Measurements from ENCODE around the gene FOSB. TPM values are rescaled to one million over a fixed set of nuclear protein-coding genes. Genes with fewer than 3 reads are reported as not detected.

Gene FOSB
- total RNA-seq, 1 experiment from 2014 or later, result 6.4 TPM

DNA sequence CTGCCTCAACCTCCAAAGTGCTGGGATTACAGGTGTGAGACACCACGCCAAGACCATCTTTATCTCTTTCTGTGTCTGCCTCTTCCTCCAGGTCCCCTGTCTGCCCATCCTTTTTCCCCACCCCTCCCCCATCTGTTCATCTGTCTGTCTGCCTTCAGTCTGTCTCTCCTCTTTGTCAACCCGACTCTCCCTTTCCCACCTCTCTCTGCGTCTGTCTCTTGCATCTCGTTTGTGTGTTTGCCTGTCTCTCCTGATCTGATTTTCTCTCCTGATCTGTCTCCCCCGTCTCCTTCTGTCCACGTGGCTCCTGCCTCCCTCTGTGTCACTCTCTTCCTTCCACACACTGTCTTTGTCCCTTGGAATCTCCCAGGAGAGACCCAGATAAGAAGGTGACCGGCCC, 49.4 kb downstream of the FOSB start:
- H3K4me3 ChIP-seq (ENCODE audit: low read depth, low read length), result no peak overlapping the region
- Mint-ChIP-seq H3K27me3 (ENCODE audit: insufficient read depth, unreplicated experiment) (no peaks in the 10 kb centered on the region), H3K4me3 (ENCODE audit: unreplicated experiment) (no peak overlapping the region), H3K9me3 (ENCODE audit: unreplicated experiment) (no peaks in the 10 kb centered on the region), H3K27ac (ENCODE audit: unreplicated experiment) (no peak overlapping the region), H3K36me3 (ENCODE audit: insufficient read depth, unreplicated experiment) (peaks cover 56% of the 10 kb centered on the region), H3K4me1 (ENCODE audit: low read depth, unreplicated experiment) (peaks cover 15% of the 10 kb centered on the region)
- BruUV-seq (replicated peaks), result no TSS peak
- intact Hi-C loops (cut with micrococcal nuclease; ENCODE audit: unreplicated experiment), result no loop called here
- DNase-seq, result no peak
- H3K36me3 ChIP-seq (ENCODE audit: control insufficient read depth, insufficient read depth, low read length), result 0 out of 2 replicates have a peak, but pooled peaks cover 3% of the 10 kb centered on the region
- H3K9me3 ChIP-seq, result no peaks in the 10 kb centered on the region
- ChIA-PET POLR2A (no interaction called here), CTCF (no interaction called here)
- no peaks in the 10 kb centered on the region for H3K27me3 ChIP-seq (replicated peaks; ENCODE audit: control insufficient read depth, insufficient read depth, low read length)
- TF ChIP-seq, protein P1, sequence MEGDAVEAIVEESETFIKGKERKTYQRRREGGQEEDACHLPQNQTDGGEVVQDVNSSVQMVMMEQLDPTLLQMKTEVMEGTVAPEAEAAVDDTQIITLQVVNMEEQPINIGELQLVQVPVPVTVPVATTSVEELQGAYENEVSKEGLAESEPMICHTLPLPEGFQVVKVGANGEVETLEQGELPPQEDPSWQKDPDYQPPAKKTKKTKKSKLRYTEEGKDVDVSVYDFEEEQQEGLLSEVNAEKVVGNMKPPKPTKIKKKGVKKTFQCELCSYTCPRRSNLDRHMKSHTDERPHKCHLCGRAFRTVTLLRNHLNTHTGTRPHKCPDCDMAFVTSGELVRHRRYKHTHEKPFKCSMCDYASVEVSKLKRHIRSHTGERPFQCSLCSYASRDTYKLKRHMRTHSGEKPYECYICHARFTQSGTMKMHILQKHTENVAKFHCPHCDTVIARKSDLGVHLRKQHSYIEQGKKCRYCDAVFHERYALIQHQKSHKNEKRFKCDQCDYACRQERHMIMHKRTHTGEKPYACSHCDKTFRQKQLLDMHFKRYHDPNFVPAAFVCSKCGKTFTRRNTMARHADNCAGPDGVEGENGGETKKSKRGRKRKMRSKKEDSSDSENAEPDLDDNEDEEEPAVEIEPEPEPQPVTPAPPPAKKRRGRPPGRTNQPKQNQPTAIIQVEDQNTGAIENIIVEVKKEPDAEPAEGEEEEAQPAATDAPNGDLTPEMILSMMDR (IDR thresholded peaks at IDR 0.05; ENCODE audit: insufficient read depth in 1 of 2, low read depth in 1 of 2, low read length in 1 of 2, severe bottlenecking in 1 of 2, unreplicated experiment in 1 of 2), result no peak
- H3K4me1 ChIP-seq, result peaks cover 24% of the 10 kb centered on the region

GRCh38 chr19:45517641-45518468, 50.1 kb downstream of the FOSB start:
- Mint-ChIP-seq H3K9me3 (ENCODE audit: unreplicated experiment) (no peaks in the 10 kb centered on the region), H3K27ac (ENCODE audit: unreplicated experiment) (no peak overlapping the region), H3K4me1 (ENCODE audit: low read depth, unreplicated experiment) (peaks cover 15% of the 10 kb centered on the region), H3K4me3 (ENCODE audit: unreplicated experiment) (no peak overlapping the region), H3K36me3 (ENCODE audit: insufficient read depth, unreplicated experiment) (peaks cover 56% of the 10 kb centered on the region), H3K27me3 (ENCODE audit: insufficient read depth, unreplicated experiment) (no peaks in the 10 kb centered on the region)
- BruUV-seq (replicated peaks), result no TSS peak
- no peak overlapping the region for H3K4me3 ChIP-seq (ENCODE audit: low read depth, low read length)
- H3K4me1 ChIP-seq, result peaks cover 24% of the 10 kb centered on the region
- no peak for DNase-seq
- H3K27me3 ChIP-seq (replicated peaks; ENCODE audit: control insufficient read depth, insufficient read depth, low read length), result no peaks in the 10 kb centered on the region
- H3K36me3 ChIP-seq (ENCODE audit: control insufficient read depth, insufficient read depth, low read length), result 0 out of 2 replicates have a peak, but pooled peaks cover 3% of the 10 kb centered on the region
- ChIA-PET POLR2A (no interaction called here), CTCF (no interaction called here)
- TF ChIP-seq, protein P1 (IDR thresholded peaks at IDR 0.05; ENCODE audit: insufficient read depth in 1 of 2, low read depth in 1 of 2, low read length in 1 of 2, severe bottlenecking in 1 of 2, unreplicated experiment in 1 of 2), result no peak
- no peaks in the 10 kb centered on the region for H3K9me3 ChIP-seq
- intact Hi-C loops (cut with micrococcal nuclease; ENCODE audit: unreplicated experiment), result no loop called here

DNA sequence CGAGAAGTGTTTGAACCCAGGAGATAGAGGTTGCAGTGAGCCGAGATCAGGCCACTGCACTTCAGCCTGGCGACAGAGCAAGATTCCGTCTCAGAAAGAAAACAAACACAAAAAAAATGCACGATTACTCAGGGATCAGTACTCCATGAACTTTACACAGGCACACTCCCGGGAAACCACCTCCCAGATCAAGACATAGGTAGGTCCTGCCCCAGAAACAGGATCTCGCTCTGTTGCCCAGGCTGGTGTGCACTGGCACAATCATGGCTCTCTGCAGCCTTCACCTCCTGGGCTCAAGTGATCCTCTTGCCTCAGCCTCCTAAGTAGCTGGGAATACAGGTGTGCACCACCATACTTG, 50.7 kb downstream of the FOSB start:
- no peaks in the 10 kb centered on the region for H3K27me3 Mint-ChIP-seq (ENCODE audit: insufficient read depth, unreplicated experiment)
- peaks cover 59% of the 10 kb centered on the region for H3K36me3 Mint-ChIP-seq (ENCODE audit: insufficient read depth, unreplicated experiment)
- no peak overlapping the region for H3K27ac Mint-ChIP-seq (ENCODE audit: unreplicated experiment)
- H3K4me3 ChIP-seq (ENCODE audit: low read depth, low read length), result no peak overlapping the region
- H3K9me3 Mint-ChIP-seq (ENCODE audit: unreplicated experiment), result no peaks in the 10 kb centered on the region
- H3K27me3 ChIP-seq (replicated peaks; ENCODE audit: control insufficient read depth, insufficient read depth, low read length), result no peaks in the 10 kb centered on the region
- no peak overlapping the region for H3K4me3 Mint-ChIP-seq (ENCODE audit: unreplicated experiment)
- no TSS peak for BruUV-seq (replicated peaks)
- ChIA-PET CTCF (no interaction called here), POLR2A (interaction anchor here (0.5 kb wide), 1 partner anchor 9 kb away, joined by 3 read pairs; no protein-coding TSS in a partner anchor)
- TF ChIP-seq, protein P1 (IDR thresholded peaks at IDR 0.05; ENCODE audit: insufficient read depth in 1 of 2, low read depth in 1 of 2, low read length in 1 of 2, severe bottlenecking in 1 of 2, unreplicated experiment in 1 of 2), result no peak
- peaks cover 24% of the 10 kb centered on the region for H3K4me1 ChIP-seq
- H3K9me3 ChIP-seq, result no peaks in the 10 kb centered on the region
- H3K36me3 ChIP-seq (ENCODE audit: control insufficient read depth, insufficient read depth, low read length), result 0 out of 2 replicates have a peak, but pooled peaks cover 3% of the 10 kb centered on the region
- intact Hi-C loops (cut with micrococcal nuclease; ENCODE audit: unreplicated experiment), result no loop called here
- DNase-seq, result no peak
- peaks cover 15% of the 10 kb centered on the region for H3K4me1 Mint-ChIP-seq (ENCODE audit: low read depth, unreplicated experiment)
